H9 (cell line): ENCODE measurements around the gene RHBDF1. TPM values are rescaled to one million over a fixed set of nuclear protein-coding genes. Genes with fewer than 3 reads are reported as not detected.

Source experiments
- DNase-seq: peaks from one replicate; pipeline ENCODE4 v3.0.0-alpha.2; 2017
- H2AFZ ChIP-seq: one replicate; pipeline ENCODE4 v1.6.1; 2013; ENCODE audit warnings: mild to moderate bottlenecking, low read length, control low read depth, moderate library complexity
- H2AK5ac ChIP-seq: 2 replicates; pipeline ENCODE4 v1.6.1; 2013; ENCODE audit warnings: low read length, control low read depth, mixed read lengths; ENCODE audit not compliant: insufficient read length
- H2BK120ac ChIP-seq: one replicate; pipeline ENCODE4 v1.6.1; 2013; ENCODE audit warnings: low read depth, mild to moderate bottlenecking, low read length, control low read depth, inconsistent platforms; ENCODE audit not compliant: poor library complexity, severe bottlenecking
- H2BK12ac ChIP-seq: 2 replicates; pipeline ENCODE4 v1.6.1; 2013; ENCODE audit warnings: low read length, control low read depth, mixed read lengths, low read depth; ENCODE audit not compliant: insufficient read length
- H2BK15ac ChIP-seq: 2 replicates; pipeline ENCODE4 v1.6.1; 2013; ENCODE audit warnings: low read depth, low read length, control low read depth
- H2BK20ac ChIP-seq: one replicate; pipeline ENCODE4 v1.6.1; 2013; ENCODE audit warnings: low read depth, mild to moderate bottlenecking, low read length, control low read depth, inconsistent platforms; ENCODE audit not compliant: poor library complexity, severe bottlenecking
- H2BK5ac ChIP-seq: 2 replicates; pipeline ENCODE4 v1.6.1; 2013; ENCODE audit warnings: low read length, control low read depth, mixed read lengths; ENCODE audit not compliant: insufficient read length
- H3K14ac ChIP-seq: 2 replicates; pipeline ENCODE4 v1.6.1; 2013; ENCODE audit warnings: low read length, control low read depth; ENCODE audit not compliant: insufficient read depth
- H3K18ac ChIP-seq: 2 replicates; pipeline ENCODE4 v1.6.1; 2013; ENCODE audit warnings: low read depth, mild to moderate bottlenecking, mixed read lengths, low read length, control low read depth; ENCODE audit not compliant: insufficient read length
- H3K23ac ChIP-seq: 2 replicates; pipeline ENCODE4 v1.6.1; 2013; ENCODE audit warnings: low read length, control low read depth, mixed read lengths, low read depth; ENCODE audit not compliant: insufficient read length
- H3K23me2 ChIP-seq: 2 replicates; pipeline ENCODE4 v1.6.1; 2013; ENCODE audit warnings: low read depth, mild to moderate bottlenecking, mixed read lengths, low read length, control low read depth; ENCODE audit not compliant: insufficient read length, poor library complexity, severe bottlenecking
- H3K27ac ChIP-seq: 2 replicates; pipeline ENCODE4 v1.5.1; 2013; ENCODE audit warnings: low read length, control low read depth, mixed read lengths, low read depth; ENCODE audit not compliant: insufficient read length
- H3K27me3 ChIP-seq: 2 replicates; pipeline ENCODE4 v1.6.1; 2013; ENCODE audit warnings: low read length, control low read depth, inconsistent platforms; ENCODE audit not compliant: insufficient read depth
- H3K4ac ChIP-seq: 2 replicates; pipeline ENCODE4 v1.6.1; 2013; ENCODE audit warnings: low read depth, mild to moderate bottlenecking, control low read depth, inconsistent platforms, low read length, moderate library complexity
- H3K4me1 ChIP-seq: 2 replicates; pipeline ENCODE4 v1.6.1; 2013; ENCODE audit warnings: low read length, control low read depth, inconsistent platforms; ENCODE audit not compliant: insufficient read depth
- H3K4me2 ChIP-seq: 2 replicates; pipeline ENCODE4 v1.6.1; 2013; ENCODE audit warnings: low read length, control low read depth, mixed read lengths; ENCODE audit not compliant: insufficient read length, insufficient read depth
- H3K56ac ChIP-seq: 2 replicates; pipeline ENCODE4 v1.6.1; 2013; ENCODE audit warnings: low read depth, mild to moderate bottlenecking, mixed read lengths, low read length, control low read depth; ENCODE audit not compliant: insufficient read length
- H3K79me1 ChIP-seq: 2 replicates; pipeline ENCODE4 v1.6.1; 2013; ENCODE audit warnings: low read depth, mild to moderate bottlenecking, moderate library complexity, low read length, control low read depth, inconsistent platforms; ENCODE audit not compliant: insufficient read depth, poor library complexity, severe bottlenecking
- H3K79me2 ChIP-seq: 2 replicates; pipeline ENCODE4 v1.6.1; 2013; ENCODE audit warnings: low read length, control low read depth, inconsistent platforms; ENCODE audit not compliant: insufficient read depth
- H3K9ac ChIP-seq: 2 replicates; pipeline ENCODE4 v1.6.1; 2013; ENCODE audit warnings: low read length, control low read depth, mixed read lengths; ENCODE audit not compliant: insufficient read length; ENCODE audit errors: extremely low read depth
- H3K9me3 ChIP-seq: one replicate; pipeline ENCODE4 v1.6.1; 2013; ENCODE audit warnings: low read depth, low read length, inconsistent platforms; ENCODE audit not compliant: control insufficient read depth
- H3T11ph ChIP-seq: one replicate; pipeline ENCODE4 v1.6.1; 2013; ENCODE audit warnings: mild to moderate bottlenecking, low read length, control low read depth, inconsistent platforms
- H4K20me1 ChIP-seq: one replicate; pipeline ENCODE4 v1.6.1; 2013; ENCODE audit not compliant: control insufficient read depth, insufficient read length, insufficient read depth
- H4K5ac ChIP-seq: 2 replicates; pipeline ENCODE4 v1.6.1; 2013; ENCODE audit warnings: low read depth, mild to moderate bottlenecking, mixed read lengths, low read length, control low read depth; ENCODE audit not compliant: insufficient read length
- H4K8ac ChIP-seq: replicated peaks from 2 replicates; pipeline ENCODE4 v1.6.1; 2013; ENCODE audit warnings: low read length, control low read depth, mixed read lengths, low read depth; ENCODE audit not compliant: insufficient read length
- H4K91ac ChIP-seq: 2 replicates; pipeline ENCODE4 v1.6.1; 2013; ENCODE audit warnings: low read depth, mild to moderate bottlenecking, moderate library complexity, mixed read lengths, low read length, control low read depth; ENCODE audit not compliant: insufficient read length
- H3K27ac Mint-ChIP-seq, 3 experiments: 2 replicates in 2 of 3; 3 replicates in 1 of 3; pipeline ENCODE4 v1.8.0; 2020 to 2021; ENCODE audit warnings: mixed read lengths in 3 of 3, mild to moderate bottlenecking in 1 of 3, moderate library complexity in 1 of 3
- H3K27me3 Mint-ChIP-seq: 2 replicates; pipeline ENCODE4 v1.8.0; 2021; ENCODE audit warnings: low read depth, mild to moderate bottlenecking, moderate library complexity, mixed read lengths
- H3K36me3 Mint-ChIP-seq, 3 experiments: 2 replicates in 2 of 3; 3 replicates in 1 of 3; pipeline ENCODE4 v1.8.0; 2020 to 2021; ENCODE audit warnings: low read depth in 3 of 3, mixed read lengths in 3 of 3; ENCODE audit not compliant: insufficient read depth in 1 of 3
- H3K4me1 Mint-ChIP-seq, 2 experiments: 2 replicates each; pipeline ENCODE4 v1.8.0; 2020; ENCODE audit warnings: mixed read lengths in 2 of 2
- H3K4me3 Mint-ChIP-seq, 2 experiments: 2 replicates in 1 of 2; 3 replicates in 1 of 2; pipeline ENCODE4 v1.8.0; 2020 to 2021; ENCODE audit warnings: mild to moderate bottlenecking in 2 of 2, mixed read lengths in 2 of 2, moderate library complexity in 1 of 2
- H3K9me3 Mint-ChIP-seq, 2 experiments: 2 replicates in 1 of 2; 3 replicates in 1 of 2; pipeline ENCODE4 v1.8.0; 2020; ENCODE audit warnings: mild to moderate bottlenecking in 2 of 2, mixed read lengths in 2 of 2, moderate library complexity in 1 of 2
- WGBS: extraction: QIAGEN DNeasy Blood & Tissue Kit; methylation state at CpG from one replicate; pipeline ENCODE4 v1.1.7; 2013; ENCODE audit warnings: missing lambda C conversion rate, low lambda C conversion rate, mixed read lengths; ENCODE audit not compliant: insufficient read length; ENCODE audit errors: extremely low coverage; 5-methylcytosine and 5-hydroxymethylcytosine counted together
- total RNA-seq: library from RNA; stranded (reverse); gene quantifications from 2 replicates; pipeline ENCODE4 v1.2.1, GENCODE V29; 2021
- TF ChIP-seq, protein P1 (sequence below): fragments of 200-600 bp; sonication (generic); conservative IDR thresholded peaks from 3 replicates; pipeline ENCODE4 v1.8.0; 2021; ENCODE audit warnings: antibody characterized with exemption, mild to moderate bottlenecking

RHBDF1 gene
- total RNA-seq, 1 experiment from 2014 or later: 34.6 TPM

DNA sequence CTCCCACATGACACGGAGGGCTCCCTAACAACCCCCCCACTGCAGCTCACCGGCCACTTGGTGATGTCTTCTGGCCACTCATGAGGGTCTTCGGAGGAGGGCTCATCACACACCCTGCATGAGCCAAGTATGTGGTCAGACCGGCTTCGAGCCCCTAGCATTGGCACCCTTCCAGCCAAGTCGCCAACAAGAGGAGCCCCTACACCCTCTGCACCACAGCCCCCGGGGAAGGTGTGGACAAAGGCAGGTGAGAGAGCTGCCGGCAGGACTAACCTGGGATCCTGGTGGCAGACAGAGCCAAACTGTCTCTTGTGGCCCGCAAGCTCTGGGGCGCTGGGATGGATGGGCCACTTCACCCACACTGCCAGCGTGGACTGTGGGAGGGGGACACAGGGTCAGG, 12.3 kb downstream of the RHBDF1 start:
- H3K9ac ChIP-seq: no peak overlapping the region
- H4K91ac ChIP-seq: no peak overlapping the region
- peaks cover 26 to 71% (median 67%) of the 10 kb centered on the region in 3 experiments; a peak in 6 of 7 replicates for H3K36me3 Mint-ChIP-seq

More for the DNA sequence above, 12.3 kb downstream of the RHBDF1 start:
- no peak overlapping the region for H3T11ph ChIP-seq
- H2BK15ac ChIP-seq: no peak overlapping the region
- H3K23ac ChIP-seq: no peak overlapping the region
- H3K4me1 ChIP-seq: no peaks in the 10 kb centered on the region
- H2BK5ac ChIP-seq: no peak overlapping the region
- no peak overlapping the region for H4K8ac ChIP-seq
- H3K27ac Mint-ChIP-seq: no peak overlapping the region
- no peak for DNase-seq
- no peak overlapping the region for H2AFZ ChIP-seq
- H2BK120ac ChIP-seq: no peak overlapping the region
- no peak overlapping the region for H3K4ac ChIP-seq
- TF ChIP-seq, protein P1, sequence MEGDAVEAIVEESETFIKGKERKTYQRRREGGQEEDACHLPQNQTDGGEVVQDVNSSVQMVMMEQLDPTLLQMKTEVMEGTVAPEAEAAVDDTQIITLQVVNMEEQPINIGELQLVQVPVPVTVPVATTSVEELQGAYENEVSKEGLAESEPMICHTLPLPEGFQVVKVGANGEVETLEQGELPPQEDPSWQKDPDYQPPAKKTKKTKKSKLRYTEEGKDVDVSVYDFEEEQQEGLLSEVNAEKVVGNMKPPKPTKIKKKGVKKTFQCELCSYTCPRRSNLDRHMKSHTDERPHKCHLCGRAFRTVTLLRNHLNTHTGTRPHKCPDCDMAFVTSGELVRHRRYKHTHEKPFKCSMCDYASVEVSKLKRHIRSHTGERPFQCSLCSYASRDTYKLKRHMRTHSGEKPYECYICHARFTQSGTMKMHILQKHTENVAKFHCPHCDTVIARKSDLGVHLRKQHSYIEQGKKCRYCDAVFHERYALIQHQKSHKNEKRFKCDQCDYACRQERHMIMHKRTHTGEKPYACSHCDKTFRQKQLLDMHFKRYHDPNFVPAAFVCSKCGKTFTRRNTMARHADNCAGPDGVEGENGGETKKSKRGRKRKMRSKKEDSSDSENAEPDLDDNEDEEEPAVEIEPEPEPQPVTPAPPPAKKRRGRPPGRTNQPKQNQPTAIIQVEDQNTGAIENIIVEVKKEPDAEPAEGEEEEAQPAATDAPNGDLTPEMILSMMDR: no peak
- H3K27ac ChIP-seq: no peak overlapping the region
- no peaks in the 10 kb centered on the region for H3K9me3 ChIP-seq
- peaks cover 1% of the 10 kb centered on the region; the same call in 1 of the 2 replicates for H3K27me3 Mint-ChIP-seq
- no peaks in the 10 kb centered on the region for H3K23me2 ChIP-seq
- H4K20me1 ChIP-seq: no peaks in the 10 kb centered on the region
- no peak overlapping the region for H3K56ac ChIP-seq
- whole genome bisulfite sequencing: no CpG with 5 or more reads among the region's 11 CpGs
- H3K4me3 Mint-ChIP-seq: no peak overlapping the region; a peak in 1 of 5 replicates
- H3K79me1 ChIP-seq: no peaks in the 10 kb centered on the region
- H3K18ac ChIP-seq: no peak overlapping the region
- H2AK5ac ChIP-seq: no peak overlapping the region
- no peak overlapping the region for H2BK20ac ChIP-seq
- no peaks in the 10 kb centered on the region for H3K27me3 ChIP-seq
- no peaks in the 10 kb centered on the region for H3K9me3 Mint-ChIP-seq
- H3K4me1 Mint-ChIP-seq: no peaks in the 10 kb centered on the region
- no peak overlapping the region for H3K14ac ChIP-seq
- H4K5ac ChIP-seq: no peak overlapping the region
- H3K79me2 ChIP-seq: no peaks in the 10 kb centered on the region
- no peak overlapping the region for H3K4me2 ChIP-seq
- no peak overlapping the region for H2BK12ac ChIP-seq
